NOMO-1 treated with DMSO at 0.1 percent for 48 hours (cell line): Measurements from ENCODE around the gene ARMH2.
A peak's percentile ranks its signal among the peaks of the same experiment; 100 is the strongest.
"Not testable (repeated sequence)": the region's sequence is repeated elsewhere in the genome, so short reads cannot be mapped to it uniquely, and the experiment has no call there.

ENCODE experiments used
- DNase-seq: peaks from one replicate; lab custom pipeline; 2025; ENCODE audit not compliant: unreplicated experiment; lab: John Stamatoyannopoulos, UW

ARMH2 gene

GRCh38 chr6:24765968-24766367, 32.7 kb downstream of the ARMH2 start:
- DNase-seq = not testable (repeated sequence)

GRCh38 chr6:24764833-24765828, 33.6 kb downstream of the ARMH2 start:
- not testable (repeated sequence) for DNase-seq

GRCh38 chr6:24763578-24763977, 35.1 kb downstream of the ARMH2 start:
- no peak for DNase-seq

- DNase-seq = no peak
These were observed 36.9 kb downstream of the ARMH2 start for GRCh38 chr6:24761851-24762250.

- DNase-seq = no peak
These were observed 37.4 kb downstream of the ARMH2 start for GRCh38 chr6:24761193-24761835.

- DNase-seq = no peak
These were observed 38.5 kb downstream of the ARMH2 start for GRCh38 chr6:24760210-24760609.

- DNase-seq = no peak
These were observed 39.0 kb downstream of the ARMH2 start for GRCh38 chr6:24759718-24760117.

GRCh38 chr6:24757611-24758010, 41.1 kb downstream of the ARMH2 start:
- DNase-seq = peak; percentile 25

- no peak for DNase-seq
These were observed 43.4 kb downstream of the ARMH2 start for GRCh38 chr6:24755279-24755678.

- DNase-seq = not testable (repeated sequence)
These were observed 44.3 kb downstream of the ARMH2 start for GRCh38 chr6:24754378-24754777.

- no peak for DNase-seq
These were observed 45.2 kb downstream of the ARMH2 start for GRCh38 chr6:24753545-24753944.

GRCh38 chr6:24752917-24753492, 45.7 kb downstream of the ARMH2 start:
- no peak for DNase-seq

- DNase-seq = no peak
These were observed 46.2 kb downstream of the ARMH2 start for GRCh38 chr6:24752503-24752902.

GRCh38 chr6:24750878-24751277, 47.8 kb downstream of the ARMH2 start:
- not testable (repeated sequence) for DNase-seq

- DNase-seq = peak; percentile 57
These were observed 49.4 kb downstream of the ARMH2 start for GRCh38 chr6:24749297-24749696.
